Measurements from ENCODE around the gene RAPGEF4. TPM values are rescaled to one million over a fixed set of nuclear protein-coding genes. Genes with fewer than 3 reads are reported as not detected.
A peak's percentile ranks its signal among the peaks of the same experiment; 100 is the strongest.

Gene RAPGEF4
- total and polyA plus RNA-seq, 9 of the 15 experiments (the other 6 are each of a cell fraction or from before 2014, with no cell fraction given), result 0.04 to 0.33 (median 0.13) TPM; not detected in 6

- in situ Hi-C loops (cut with MboI), result no loop called here
- no peak for DNase-seq (ENCODE audit: extremely low read depth in 1 of 4, low spot score in 3 of 4)
- Histone ChIP-seq H3K9ac (ENCODE audit: insufficient read depth in 1 of 2, low read depth in 2 of 2, low read length in 2 of 2) (no peak overlapping the region), H4K20me1 (replicated peaks; ENCODE audit: control insufficient read depth, insufficient read depth, low read length) (no peaks in the 10 kb centered on the region), H3K9me3 (replicated peaks; ENCODE audit: control insufficient read depth, insufficient read depth, low read depth, low read length) (no peaks in the 10 kb centered on the region), H3K27ac (ENCODE audit: extremely low read depth, low read depth, low read length) (no peak overlapping the region), H3K36me3 (ENCODE audit: control insufficient read depth, insufficient read depth, low read length) (no peaks in the 10 kb centered on the region), H3K27me3 (ENCODE audit: control insufficient read depth in 2 of 2, insufficient read depth in 2 of 2, low read length in 2 of 2) (peaks cover 2 to 15% of the 10 kb centered on the region in 2 experiments; a peak in 3 of 5 replicates), H3K4me2 (ENCODE audit: insufficient read depth, low read length) (no peak overlapping the region), H3K4me3 (no peak overlapping the region), H3K79me2 (ENCODE audit: control insufficient read depth, insufficient read depth, low read length) (no peaks in the 10 kb centered on the region), H3K9me1 (ENCODE audit: control insufficient read depth, insufficient read depth, low read length) (no peaks in the 10 kb centered on the region), H3K4me1 (replicated peaks in 1 of 2; ENCODE audit: control insufficient read depth in 2 of 2, insufficient read depth in 2 of 2, low read length in 2 of 2) (no peaks in the 10 kb centered on the region), H2AFZ (ENCODE audit: low read depth, low read length) (no peak overlapping the region)
- TF ChIP-seq ZNF324 (CRISPR knock-in tag; IDR thresholded peaks at IDR 0.05) (no peak), SLC30A9 (CRISPR knock-in tag; IDR thresholded peaks at IDR 0.05) (no peak), RFX1 (IDR thresholded peaks at IDR 0.05) (no peak), PRMT5 (CRISPR knock-in tag; IDR thresholded peaks at IDR 0.05) (no peak)
- FAIRE-seq, result no peak
- intact Hi-C loops (cut with micrococcal nuclease), result no loop called here
- BruUV-seq (replicated peaks), result no TSS peak
- ChIA-PET CTCF (ENCODE audit: low intra/inter-chr PET ratio) (no interaction called here), POLR2A (no interaction called here)
- ATAC-seq, result no peak
- 0% methylated on average over 6 of the region's 6 CpGs for WGBS (ENCODE audit: insufficient coverage, low coverage, missing lambda C conversion rate)
Observed at GRCh38 chr2:172822585-172822984, 86.9 kb downstream of the RAPGEF4 start.

DNA sequence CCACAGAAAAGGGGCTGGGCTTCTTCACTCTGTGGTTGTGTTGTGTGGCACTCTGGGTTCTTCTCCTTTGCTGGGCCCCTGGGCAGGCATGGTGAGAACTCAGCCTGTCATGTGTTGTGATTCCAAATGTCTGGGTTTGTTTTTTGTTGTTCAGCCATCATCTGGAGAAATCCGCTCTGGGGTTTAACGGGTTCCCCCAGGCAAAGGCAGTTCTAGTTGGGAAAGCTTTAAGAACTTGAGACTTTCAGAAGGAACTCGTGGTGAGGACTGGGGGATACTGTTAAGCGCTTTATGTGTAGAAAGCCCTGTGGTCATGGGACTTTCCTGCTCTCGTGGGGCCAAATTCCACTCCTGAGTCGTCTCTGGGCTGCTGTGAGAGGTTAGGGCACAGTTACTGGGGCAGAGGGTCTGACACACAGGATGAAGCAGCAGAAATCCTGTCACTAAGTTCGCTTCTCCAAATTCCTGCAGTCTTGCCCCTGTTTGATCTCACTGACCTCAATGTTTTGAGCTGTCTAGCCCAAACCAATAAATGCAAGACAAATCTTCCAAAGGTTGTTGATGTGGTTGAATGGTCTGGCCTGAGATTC lies 87.7 kb downstream of the RAPGEF4 start:
- H3K9ac ChIP-seq (ENCODE audit: insufficient read depth in 1 of 2, low read depth in 2 of 2, low read length in 2 of 2), result no peak overlapping the region
- peaks cover 2 to 15% of the 10 kb centered on the region in 2 experiments; a peak in 3 of 5 replicates for H3K27me3 ChIP-seq (ENCODE audit: control insufficient read depth in 2 of 2, insufficient read depth in 2 of 2, low read length in 2 of 2)
- no peak for DNase-seq (ENCODE audit: extremely low read depth in 1 of 4, low spot score in 3 of 4)
- no peaks in the 10 kb centered on the region for H3K79me2 ChIP-seq (ENCODE audit: control insufficient read depth, insufficient read depth, low read length)
- 0% methylated on average over 7 of the region's 7 CpGs for WGBS (ENCODE audit: insufficient coverage, low coverage, missing lambda C conversion rate)
- H3K27ac ChIP-seq (ENCODE audit: extremely low read depth, low read depth, low read length), result no peak overlapping the region
- no peaks in the 10 kb centered on the region for H3K9me1 ChIP-seq (ENCODE audit: control insufficient read depth, insufficient read depth, low read length)
- no peak overlapping the region for H2AFZ ChIP-seq (ENCODE audit: low read depth, low read length)
- no peaks in the 10 kb centered on the region for H3K4me1 ChIP-seq (replicated peaks in 1 of 2; ENCODE audit: control insufficient read depth in 2 of 2, insufficient read depth in 2 of 2, low read length in 2 of 2)
- no TSS peak for BruUV-seq (replicated peaks)
- H3K4me2 ChIP-seq (ENCODE audit: insufficient read depth, low read length), result no peak overlapping the region
- POLR2A ChIA-PET, result interaction anchor here (0.6 kb wide), 1 partner anchor 10 kb away, joined by 4 read pairs; no protein-coding TSS in a partner anchor
- in situ Hi-C loops (cut with MboI), result no loop called here
- TF ChIP-seq, protein P1, sequence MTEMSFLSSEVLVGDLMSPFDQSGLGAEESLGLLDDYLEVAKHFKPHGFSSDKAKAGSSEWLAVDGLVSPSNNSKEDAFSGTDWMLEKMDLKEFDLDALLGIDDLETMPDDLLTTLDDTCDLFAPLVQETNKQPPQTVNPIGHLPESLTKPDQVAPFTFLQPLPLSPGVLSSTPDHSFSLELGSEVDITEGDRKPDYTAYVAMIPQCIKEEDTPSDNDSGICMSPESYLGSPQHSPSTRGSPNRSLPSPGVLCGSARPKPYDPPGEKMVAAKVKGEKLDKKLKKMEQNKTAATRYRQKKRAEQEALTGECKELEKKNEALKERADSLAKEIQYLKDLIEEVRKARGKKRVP (CRISPR knock-in tag; IDR thresholded peaks at IDR 0.05), result no peak
- no peak for TF ChIP-seq ETV1 (tag; conservative IDR thresholded peaks at IDR 0.05; ENCODE audit: low read depth)
- TF ChIP-seq PYGO2 (tag; IDR thresholded peaks at IDR 0.05), result no peak
- no peak for TF ChIP-seq CBFA2T3 (IDR thresholded peaks at IDR 0.05)
- no peak for TF ChIP-seq CSDE1 (IDR thresholded peaks at IDR 0.05)
- no peak for TF ChIP-seq YY1 (IDR thresholded peaks at IDR 0.05; ENCODE audit: borderline replicate concordance in 1 of 3, control insufficient read depth in 1 of 3, extremely low read depth in 1 of 3, insufficient read depth in 3 of 3, insufficient read length in 1 of 3, insufficient replicate concordance in 2 of 3, low read depth in 1 of 3, low read length in 2 of 3)
- intact Hi-C loops (cut with micrococcal nuclease), result no loop called here
- FAIRE-seq, result peak; percentile 35
- ATAC-seq, result no peak
- H4K20me1 ChIP-seq (replicated peaks; ENCODE audit: control insufficient read depth, insufficient read depth, low read length), result no peaks in the 10 kb centered on the region
- H3K4me3 ChIP-seq, result no peak overlapping the region
- no peaks in the 10 kb centered on the region for H3K9me3 ChIP-seq (replicated peaks; ENCODE audit: control insufficient read depth, insufficient read depth, low read depth, low read length)
- CTCF ChIA-PET (ENCODE audit: low intra/inter-chr PET ratio), result no interaction called here
- no peaks in the 10 kb centered on the region for H3K36me3 ChIP-seq (ENCODE audit: control insufficient read depth, insufficient read depth, low read length)

All from K562 (cell line).